K562 (cell line): Measurements from ENCODE around the gene GGPS1. TPM values are rescaled to one million over a fixed set of nuclear protein-coding genes. Genes with fewer than 3 reads are reported as not detected.
A peak's percentile ranks its signal among the peaks of the same experiment; 100 is the strongest.

Source experiments
- ATAC-seq: fragments of 200-7000 bp; cut with Tn5 transposase; 3 replicates; pipeline ENCODE4 v1.9.1; 2020; ENCODE audit warnings: moderate library complexity
- BruUV-seq: library from RNA; stranded (reverse); fragments of 400-500 nt; replicated peaks from 2 replicates; lab custom pipeline; 2021; lab: Mats Ljungman, UMichigan
- CTCF ChIA-PET: fragments of 300-600 bp; formaldehyde crosslinking; extraction: SDS; loops from one replicate; lab custom pipeline; 2021; ENCODE audit warnings: low intra/inter-chr PET ratio; lab: Yijun Ruan, JAX
- POLR2A ChIA-PET: fragments of 300-600, 350-650 bp; sonication (Branson Sonifier 250); formaldehyde crosslinking; extraction: SDS; loops from one replicate; lab custom pipeline; 2021; ENCODE audit warnings: antibody characterized with exemption, inconsistent platforms; lab: Yijun Ruan, JAX
- DNase-seq, 4 experiments: peaks; one replicate each; pipeline versions ENCODE4 v3.0.0 to v3.0.0-alpha.2; 2011 to 2018; ENCODE audit warnings: low spot score in 3 of 4, mixed read lengths in 3 of 4; ENCODE audit errors: extremely low read depth in 1 of 4
- FAIRE-seq: peaks from 2 replicates; lab custom pipeline; 2011; peaks lifted over from hg19 to GRCh38; lab: Jason Lieb, UNC
- H2AFZ ChIP-seq: 2 replicates; pipeline ENCODE4 v1.6.0; 2011; ENCODE audit warnings: low read depth, low read length, control low read depth, inconsistent platforms
- H3K27ac ChIP-seq: fragments of 200-600 bp; 3 replicates; pipeline ENCODE4 v1.8.0; 2011; ENCODE audit warnings: low read depth, mild to moderate bottlenecking, control low read depth, inconsistent platforms, low read length, moderate library complexity, mixed read lengths; ENCODE audit errors: extremely low read depth
- H3K27me3 ChIP-seq, 2 experiments: fragments of 300-600 bp in 1 of 2; 2 replicates in 1 of 2; 3 replicates in 1 of 2; pipeline versions ENCODE4 v1.6.0 to v1.8.0; 2011; ENCODE audit warnings: inconsistent platforms in 2 of 2, low read length in 2 of 2, mild to moderate bottlenecking in 1 of 2, mixed read lengths in 1 of 2, moderate library complexity in 1 of 2; ENCODE audit not compliant: control insufficient read depth in 2 of 2, insufficient read depth in 2 of 2
- H3K36me3 ChIP-seq: fragments of 300-600 bp; 3 replicates; pipeline ENCODE4 v1.8.0; 2011; ENCODE audit warnings: mild to moderate bottlenecking, low read length, inconsistent platforms; ENCODE audit not compliant: control insufficient read depth, insufficient read depth
- H3K4me1 ChIP-seq, 2 experiments: fragments of 200-600 bp in 1 of 2; replicated peaks in 1 of 2; 2 replicates in 1 of 2; 3 replicates in 1 of 2; pipeline versions ENCODE4 v1.5.1 to v1.8.0; 2011; ENCODE audit warnings: inconsistent platforms in 2 of 2, low read length in 2 of 2, mild to moderate bottlenecking in 1 of 2, mixed read lengths in 1 of 2, moderate library complexity in 1 of 2; ENCODE audit not compliant: control insufficient read depth in 2 of 2, insufficient read depth in 2 of 2
- H3K4me2 ChIP-seq: 2 replicates; pipeline ENCODE4 v1.6.1; 2011; ENCODE audit warnings: low read length, control low read depth, inconsistent platforms, mixed read lengths; ENCODE audit not compliant: insufficient read depth
- H3K4me3 ChIP-seq: fragments of 200-600 bp; sonication (generic), shearing (Covaris generic); 2 replicates; pipeline ENCODE4 v1.5.1; 2016; ENCODE audit warnings: control low read depth, inconsistent platforms
- H3K79me2 ChIP-seq: fragments of 200-600 bp; 3 replicates; pipeline ENCODE4 v1.8.0; 2011; ENCODE audit warnings: low read length, inconsistent platforms; ENCODE audit not compliant: control insufficient read depth, insufficient read depth
- H3K9ac ChIP-seq, 2 experiments: 2 replicates each; pipeline versions ENCODE4 v1.6.0 to v1.6.1; 2011; ENCODE audit warnings: low read depth in 2 of 2, low read length in 2 of 2, control low read depth in 1 of 2, inconsistent platforms in 1 of 2, mild to moderate bottlenecking in 1 of 2, mixed read lengths in 1 of 2; ENCODE audit not compliant: insufficient read depth in 1 of 2
- H3K9me1 ChIP-seq: one replicate; pipeline ENCODE4 v1.6.0; 2011; ENCODE audit warnings: inconsistent platforms, mild to moderate bottlenecking, low read length, moderate library complexity; ENCODE audit not compliant: control insufficient read depth, insufficient read depth
- H3K9me3 ChIP-seq: replicated peaks from 2 replicates; pipeline ENCODE4 v1.5.1; 2011; ENCODE audit warnings: low read depth, low read length, inconsistent platforms; ENCODE audit not compliant: control insufficient read depth, insufficient read depth
- H4K20me1 ChIP-seq: replicated peaks from 2 replicates; pipeline ENCODE4 v1.6.1; 2011; ENCODE audit warnings: low read length, inconsistent platforms, mixed read lengths; ENCODE audit not compliant: control insufficient read depth, insufficient read depth
- CBX2 ChIP-seq: fragments of 200-600 bp; sonication (generic); IDR thresholded peaks from one replicate; pipeline ENCODE4 v1.6.1; 2012; ENCODE audit warnings: mild to moderate bottlenecking, low read length, inconsistent platforms; ENCODE audit not compliant: insufficient read depth, poor library complexity, severe bottlenecking
- DIDO1 ChIP-seq: fragments of 450-650 bp; IDR thresholded peaks from 2 replicates; pipeline ENCODE4 v1.6.1; 2016; ENCODE audit warnings: low read depth, missing biosample characterization, missing genetic modification characterization
- IRF9 ChIP-seq: fragments of 450-650 bp; IDR thresholded peaks from 2 replicates; pipeline ENCODE4 v1.6.1; 2016; ENCODE audit warnings: missing biosample characterization, missing genetic modification characterization
- NFIC ChIP-seq: fragments of 450-650 bp; IDR thresholded peaks from 2 replicates; pipeline ENCODE4 v1.6.1; 2017; ENCODE audit warnings: mild to moderate bottlenecking, inconsistent platforms
- SMC3 ChIP-seq: conservative IDR thresholded peaks from 2 replicates; pipeline ENCODE4 v1.6.1; 2011; ENCODE audit warnings: low read depth, low read length, improper control_type of control experiment; ENCODE audit not compliant: insufficient read depth
- TFAP4 ChIP-seq: sonication (generic); formaldehyde crosslinking; IDR thresholded peaks from 2 replicates; pipeline ENCODE4 v1.8.0; 2022; ENCODE audit warnings: missing genetic modification reagents, mild to moderate bottlenecking, moderate library complexity, borderline replicate concordance
- XRCC3 ChIP-seq: fragments of 450-650 bp; IDR thresholded peaks from 2 replicates; pipeline ENCODE4 v1.6.1; 2017; ENCODE audit warnings: mild to moderate bottlenecking, moderate library complexity
- ZBTB12 ChIP-seq: fragments of 250-450 bp; sonication (Bioruptor Pico); IDR thresholded peaks from 2 replicates; pipeline ENCODE4 v1.4.0; 2020
- WGBS: fragments of 100-300 bp; shearing (Covaris generic); methylation state at CpG from one replicate; pipeline ENCODE4 v1.1.6; 2016; ENCODE audit warnings: low coverage, mixed read lengths; ENCODE audit not compliant: insufficient coverage; ENCODE audit errors: missing lambda C conversion rate; 5-methylcytosine and 5-hydroxymethylcytosine counted together
- in situ Hi-C: fragments of 300-500 bp; cut with MboI; formaldehyde crosslinking; loops from 4 replicates; pipeline ENCODE4 v1.15.0; 2018; ENCODE audit warnings: inconsistent platforms, mixed read lengths
- intact Hi-C: fragments of 100-400 bp; cut with micrococcal nuclease; formaldehyde crosslinking; loops from 2 replicates; pipeline ENCODE4 v1.14.2; 2022
- polyA plus RNA-seq, 8 experiments: library from polyadenylated mRNA; depleted of rRNA in 4 of 8; stranded (reverse) in 5 of 8; unstranded in 3 of 8; fragments of >200 nt; fragmentation: Nextera tagmentation in 2 of 8; fragmentation: Illumina TruSeq in 1 of 8; extraction: Ambion mirVana in 2 of 8; extraction: Trizol in 1 of 8; gene quantifications; 2 replicates each; pipeline versions ENCODE4 v1.2.1 to v1.2.3, GENCODE V29; 2011 to 2014; ENCODE audit warnings: inconsistent platforms in 1 of 8, missing spikeins in 1 of 8
- total RNA-seq, 7 experiments: library from RNA; depleted of rRNA in 6 of 7; stranded (reverse); fragments of >200 nt in 6 of 7; fragmentation: Illumina TruSeq in 2 of 7; extraction: Trizol in 2 of 7; gene quantifications; 2 replicates each; pipeline versions ENCODE4 v1.2.1 to v1.2.3, GENCODE V29; 2011 to 2021; ENCODE audit warnings: low replicate concordance in 1 of 7
- TF ChIP-seq, protein P1 (sequence below): fragments of 250-450 bp; sonication (Bioruptor Pico); IDR thresholded peaks from 2 replicates; pipeline ENCODE4 v1.8.0; 2021; ENCODE audit warnings: borderline replicate concordance, mild to moderate bottlenecking, moderate library complexity; ENCODE audit not compliant: poor library complexity, severe bottlenecking

Gene GGPS1
- total and polyA plus RNA-seq, 9 of the 15 experiments (the other 6 are each of a cell fraction or from before 2014, with no cell fraction given), result 18.8 to 104 (median 56.3) TPM

GRCh38 chr1:235351898-235352297 is 23.5 kb downstream of the GGPS1 start (continued):
- TF ChIP-seq TFAP4 (CRISPR knock-in tag), result no peak
- no peak for TF ChIP-seq DIDO1 (tag)
- TF ChIP-seq NFIC, result peak; percentile 56

DNA sequence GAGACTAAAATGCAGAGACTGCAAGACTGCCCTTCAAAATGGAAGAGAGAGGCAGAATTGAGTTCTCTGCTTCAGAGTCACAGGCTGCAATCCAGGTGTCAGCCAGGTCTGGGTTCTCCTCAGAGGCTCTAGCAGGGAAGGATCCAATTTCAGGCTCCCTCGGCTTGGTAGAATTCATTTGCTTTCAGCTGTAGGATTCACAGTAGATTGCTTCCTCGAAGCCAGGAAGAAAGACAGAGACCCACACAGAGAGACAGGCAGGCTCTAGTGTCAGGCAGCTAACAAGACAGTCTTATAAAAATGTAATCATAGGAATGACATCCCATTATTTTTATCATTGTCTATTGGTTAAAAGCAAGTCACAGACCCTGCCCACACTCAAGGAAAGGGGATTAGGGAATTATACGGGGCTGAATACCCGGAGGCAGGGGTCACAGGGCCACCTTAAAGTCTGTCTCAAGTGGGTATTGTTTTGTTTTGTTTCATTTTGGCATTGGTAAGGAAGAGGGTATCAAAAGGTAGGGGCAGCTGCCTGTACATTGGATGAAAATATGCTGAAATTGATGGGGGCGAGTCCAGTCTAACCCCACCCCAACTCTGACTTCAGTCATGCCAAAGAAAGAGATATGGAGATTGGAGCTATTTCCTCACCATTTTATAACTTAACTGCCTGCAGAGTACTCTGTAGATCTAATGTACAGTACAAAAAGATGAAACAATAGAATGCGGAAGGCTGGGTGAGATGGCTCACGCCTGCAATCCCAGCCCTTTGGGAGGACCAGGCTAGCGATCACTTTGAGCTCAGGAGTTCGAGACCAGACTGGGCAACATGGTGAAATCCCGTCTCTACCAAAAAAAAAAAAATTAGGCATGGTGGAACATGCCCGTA is 29.4 kb downstream of the GGPS1 start:
- Histone ChIP-seq H3K79me2 (no peaks in the 10 kb centered on the region), H4K20me1 (no peaks in the 10 kb centered on the region), H3K27me3 (no peaks in the 10 kb centered on the region), H3K9me3 (no peaks in the 10 kb centered on the region), H3K4me2 (peak overlapping the region; percentile 17; the same call in 1 of the 2 replicates), H3K4me1 (no peaks in the 10 kb centered on the region), H3K4me3 (no peak overlapping the region), H3K9me1 (no peaks in the 10 kb centered on the region), H3K27ac (no peak overlapping the region), H3K36me3 (no peaks in the 10 kb centered on the region), H3K9ac (peak overlapping the region in 1 of 2 experiments; percentile 23; a peak in 1 of 4 replicates), H2AFZ (peak overlapping the region; percentile 56)
- CTCF ChIA-PET, result no interaction called here
- FAIRE-seq, result peak; percentile 29
- 34% methylated on average over 11 of the region's 11 CpGs for WGBS
- DNase-seq, result peak in 1 of 4 experiments; percentile 13
- no TSS peak for BruUV-seq
- intact Hi-C loops (no loop called here), in situ Hi-C loops (no loop called here)
- TF ChIP-seq IRF9 (no peak), XRCC3 (no peak), SMC3 (no peak), CBX2 (no peak), ZBTB12 (CRISPR knock-in tag) (no peak)
- TF ChIP-seq, protein P1, sequence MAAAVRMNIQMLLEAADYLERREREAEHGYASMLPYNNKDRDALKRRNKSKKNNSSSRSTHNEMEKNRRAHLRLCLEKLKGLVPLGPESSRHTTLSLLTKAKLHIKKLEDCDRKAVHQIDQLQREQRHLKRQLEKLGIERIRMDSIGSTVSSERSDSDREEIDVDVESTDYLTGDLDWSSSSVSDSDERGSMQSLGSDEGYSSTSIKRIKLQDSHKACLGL, result no peak
- TF ChIP-seq, all 486 proteins: peak for 0
- POLR2A ChIA-PET, result interaction anchor here (0.5 to 2.1 kb wide), 5 partner anchors 10 to 1465 kb away, joined by 3 to 11 read pairs (median 3); partner anchors contain the start of gene TBCE
- peak; percentile 42 for ATAC-seq
